Esophagus squamous epithelium (tissue), 4 donors: ENCODE measurements around the gene FOXK1.

Source experiments
- POLR2A ChIP-seq, 4 donors: fragments of 450-650 bp; IDR thresholded peaks; one replicate each; pipeline ENCODE4 v1.6.1; 2017; ENCODE audit warnings: antibody characterized with exemption in 4 of 4, mild to moderate bottlenecking in 4 of 4, moderate library complexity in 3 of 4
- TF ChIP-seq, protein P1 (sequence below), 6 experiments: fragments of 450-650 bp in 4 of 6; fragments of 200-600 bp in 2 of 6; sonication (generic) in 2 of 6; IDR thresholded peaks; one replicate each; pipeline ENCODE4 v1.5.1; 2016 to 2019; ENCODE audit warnings: antibody characterized with exemption in 6 of 6, mild to moderate bottlenecking in 4 of 6, moderate library complexity in 4 of 6

DNA sequence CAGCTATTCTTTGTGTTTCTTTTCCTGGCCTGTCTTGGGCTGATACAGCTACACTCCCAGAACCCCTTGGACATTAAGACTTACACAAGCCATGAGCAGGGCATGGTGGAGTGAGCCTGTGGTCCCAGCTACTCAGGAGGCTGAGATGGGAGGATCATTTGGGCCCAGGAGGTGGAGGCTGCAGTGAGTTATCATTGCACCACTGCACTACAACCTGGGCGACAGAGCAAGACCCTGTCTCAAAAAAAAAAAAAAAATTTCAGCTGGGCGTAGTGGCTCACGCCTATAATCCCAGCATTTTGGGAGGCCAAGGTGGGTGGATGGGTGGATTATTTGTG lies 13.6 kb upstream of the FOXK1 start:
- TF ChIP-seq, protein P1, sequence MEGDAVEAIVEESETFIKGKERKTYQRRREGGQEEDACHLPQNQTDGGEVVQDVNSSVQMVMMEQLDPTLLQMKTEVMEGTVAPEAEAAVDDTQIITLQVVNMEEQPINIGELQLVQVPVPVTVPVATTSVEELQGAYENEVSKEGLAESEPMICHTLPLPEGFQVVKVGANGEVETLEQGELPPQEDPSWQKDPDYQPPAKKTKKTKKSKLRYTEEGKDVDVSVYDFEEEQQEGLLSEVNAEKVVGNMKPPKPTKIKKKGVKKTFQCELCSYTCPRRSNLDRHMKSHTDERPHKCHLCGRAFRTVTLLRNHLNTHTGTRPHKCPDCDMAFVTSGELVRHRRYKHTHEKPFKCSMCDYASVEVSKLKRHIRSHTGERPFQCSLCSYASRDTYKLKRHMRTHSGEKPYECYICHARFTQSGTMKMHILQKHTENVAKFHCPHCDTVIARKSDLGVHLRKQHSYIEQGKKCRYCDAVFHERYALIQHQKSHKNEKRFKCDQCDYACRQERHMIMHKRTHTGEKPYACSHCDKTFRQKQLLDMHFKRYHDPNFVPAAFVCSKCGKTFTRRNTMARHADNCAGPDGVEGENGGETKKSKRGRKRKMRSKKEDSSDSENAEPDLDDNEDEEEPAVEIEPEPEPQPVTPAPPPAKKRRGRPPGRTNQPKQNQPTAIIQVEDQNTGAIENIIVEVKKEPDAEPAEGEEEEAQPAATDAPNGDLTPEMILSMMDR (IDR thresholded peaks at IDR 0.05) = no peak
- TF ChIP-seq POLR2A (IDR thresholded peaks at IDR 0.05) = no peak
